Stimulated activated CD8-positive, alpha-beta memory T cell treated with anti-CD3 and anti-CD28 coated beads, Interleukin-12 subunit alpha, Interleukin-12 subunit beta, amount 100 ng/mL, for 4 hours (primary cell): ENCODE results near the gene PRXL2A.
"Not testable (repeated sequence)": the region's sequence is repeated elsewhere in the genome, so short reads cannot be mapped to it uniquely, and the experiment has no call there.

Experiments
- DNase-seq: peaks from one replicate; pipeline ENCODE4 v3.0.0-alpha.2; 2020; ENCODE audit warnings: low read depth

Gene PRXL2A

DNA sequence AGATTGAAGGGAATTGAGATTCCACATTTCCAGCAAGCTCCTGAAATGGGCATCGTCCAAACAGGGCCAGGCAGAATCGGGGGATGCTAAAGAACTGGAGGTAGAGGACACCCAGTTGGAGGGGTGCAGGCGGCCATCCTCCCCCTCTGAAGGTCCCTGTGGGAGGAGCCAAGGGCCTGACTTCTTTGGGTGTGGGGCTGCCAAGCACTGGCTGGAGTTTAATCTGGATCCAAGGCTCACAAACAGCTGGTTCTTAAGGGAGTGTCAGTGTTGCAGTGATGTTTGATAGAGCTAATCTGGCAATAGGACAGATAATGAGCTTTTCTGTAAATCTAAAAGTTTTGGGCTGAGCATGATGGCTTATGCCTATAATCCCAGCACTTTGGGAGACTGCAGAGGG lies 66.6 kb downstream of the PRXL2A start:
- DNase-seq, result no peak

- DNase-seq, result not testable (repeated sequence)
These were observed 67.3 kb downstream of the PRXL2A start for GRCh38 chr10:80475641-80476040.

- no peak for DNase-seq
These were observed 68.3 kb downstream of the PRXL2A start for GRCh38 chr10:80476685-80477084.

DNA sequence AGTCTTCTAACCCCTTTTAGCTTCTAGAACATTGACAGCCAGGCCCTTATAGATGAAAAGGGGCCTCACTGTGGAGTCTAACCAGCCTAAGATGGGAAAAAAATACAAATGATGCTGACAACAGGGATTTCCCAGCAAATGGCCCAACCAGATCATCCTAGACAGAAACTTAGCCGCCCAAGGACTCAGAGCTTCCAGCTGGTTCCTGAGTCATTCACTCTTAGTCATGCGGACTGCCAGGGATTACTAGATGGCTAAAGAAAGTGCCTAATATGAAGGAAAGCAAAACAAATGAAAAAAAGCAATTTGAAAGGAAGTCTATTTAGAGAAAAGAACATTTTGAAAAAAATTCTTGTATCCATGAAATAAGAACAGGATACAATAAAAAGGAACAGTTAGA lies 69.5 kb downstream of the PRXL2A start:
- no peak for DNase-seq

DNA sequence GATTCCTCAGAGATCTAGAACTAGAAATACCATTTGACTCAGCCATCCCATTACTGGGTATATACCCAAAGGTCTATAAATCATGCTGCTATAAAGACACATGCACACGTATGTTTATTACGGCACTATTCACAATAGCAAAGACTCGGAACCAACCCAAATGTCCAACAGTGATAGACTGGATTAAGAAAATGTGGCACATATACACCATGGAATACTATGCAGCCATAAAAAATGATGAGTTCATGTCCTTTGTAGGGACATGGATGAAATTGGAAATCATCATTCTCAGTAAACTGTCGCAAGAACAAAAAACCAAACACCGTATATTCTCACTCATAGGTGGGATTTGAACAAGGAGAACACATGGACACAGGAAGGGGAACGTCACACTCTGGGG lies 72.0 kb downstream of the PRXL2A start:
- DNase-seq, result not testable (repeated sequence)

DNA sequence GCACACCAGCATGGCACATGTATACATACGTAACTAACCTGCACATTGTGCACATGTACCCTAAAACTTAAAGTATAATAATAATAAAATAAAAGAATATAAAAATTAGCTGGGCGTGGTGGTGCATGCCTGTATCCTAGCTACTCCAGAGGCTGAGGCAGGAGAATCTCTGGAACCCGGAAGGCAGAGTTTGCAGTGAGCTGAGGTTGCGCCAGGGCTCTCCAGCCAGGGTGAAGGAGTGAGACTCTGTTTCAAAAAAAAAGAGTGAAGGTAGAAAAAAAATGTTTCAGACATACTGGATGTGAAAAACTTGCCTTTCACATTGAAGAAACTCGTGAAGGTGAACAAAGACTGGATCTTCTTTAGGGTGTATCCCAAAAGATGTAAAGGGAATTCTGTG lies 72.5 kb downstream of the PRXL2A start:
- no peak for DNase-seq

GRCh38 chr10:80484243-80484642 lies 75.9 kb downstream of the PRXL2A start:
- DNase-seq, result no peak

- DNase-seq, result no peak
These were observed 76.3 kb downstream of the PRXL2A start for GRCh38 chr10:80484676-80485075.

DNA sequence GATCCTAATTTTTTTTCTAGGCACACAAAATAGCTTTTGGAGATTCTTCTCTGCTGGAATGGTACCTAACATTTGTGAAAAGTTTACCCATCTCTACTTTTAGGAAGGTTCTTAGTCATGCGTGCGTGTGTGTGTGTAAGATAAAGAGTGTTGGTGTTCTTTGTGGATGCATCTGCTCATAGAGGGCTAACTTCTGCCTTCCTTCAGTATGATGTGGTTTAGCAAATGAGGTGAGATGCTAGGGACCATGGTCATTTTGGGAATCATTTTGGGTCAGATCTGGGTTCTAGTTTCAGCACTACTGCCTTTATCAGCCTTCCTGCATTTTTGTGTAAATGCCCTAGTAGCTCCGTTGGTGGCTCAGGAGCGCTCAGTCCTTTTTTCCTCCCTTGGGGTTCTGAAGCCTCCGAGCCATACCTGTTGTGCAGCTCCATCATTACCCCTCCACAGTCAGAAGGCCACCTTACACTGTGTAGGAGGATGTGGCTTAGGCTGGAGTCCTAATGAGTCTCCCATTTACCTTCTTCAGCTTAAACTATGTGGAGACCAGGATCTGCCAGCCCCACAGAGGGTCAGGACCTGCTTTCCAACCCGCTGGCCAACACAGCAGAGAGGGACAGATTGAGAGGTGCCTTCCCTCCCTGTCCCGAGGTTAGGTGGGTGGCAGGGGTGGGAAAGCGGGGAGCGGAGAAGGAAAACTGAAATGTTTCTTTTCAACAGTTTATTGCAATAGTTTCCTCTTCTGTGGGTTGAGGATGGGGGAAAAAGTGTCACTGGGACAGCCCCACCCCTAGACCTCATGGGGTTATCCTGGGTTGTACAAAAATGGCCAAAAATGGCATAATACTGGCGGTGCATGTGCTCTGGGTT lies 77.0 kb downstream of the PRXL2A start:
- no peak for DNase-seq

- DNase-seq, result no peak
These were observed 77.8 kb downstream of the PRXL2A start for GRCh38 chr10:80485946-80486764.
